DOHH2 (cell line): ENCODE measurements around the gene GNB1L.

ENCODE experiments used
- H3F3A ChIP-seq: fragments of 200-600 bp; sonication (generic), shearing (Covaris generic); 2 replicates; pipeline ENCODE4 v1.6.0; 2016; ENCODE audit warnings: antibody characterized with exemption, mild to moderate bottlenecking; ENCODE audit not compliant: control insufficient read depth, insufficient read depth
- H3K27ac ChIP-seq: fragments of 200-600 bp; sonication (generic); 2 replicates; pipeline ENCODE4 v1.5.1; 2014; ENCODE audit warnings: low read depth, mild to moderate bottlenecking, low read length, moderate library complexity
- H3K27me3 ChIP-seq: fragments of 200-600 bp; sonication (generic); 2 replicates; pipeline ENCODE4 v1.6.1; 2014; ENCODE audit warnings: mild to moderate bottlenecking, low read length, mixed read lengths; ENCODE audit not compliant: control insufficient read depth
- H3K36me3 ChIP-seq: fragments of 200-600 bp; sonication (generic); 2 replicates; pipeline ENCODE4 v1.6.1; 2014; ENCODE audit warnings: mild to moderate bottlenecking, low read length, moderate library complexity, mixed read lengths; ENCODE audit not compliant: control insufficient read depth
- H3K4me1 ChIP-seq: fragments of 200-600 bp; sonication (generic); 2 replicates; pipeline ENCODE4 v1.6.1; 2014; ENCODE audit warnings: mild to moderate bottlenecking, low read length, mixed read lengths; ENCODE audit not compliant: control insufficient read depth
- H3K4me2 ChIP-seq: fragments of 200-600 bp; sonication (generic); 2 replicates; pipeline ENCODE4 v1.6.0; 2014; ENCODE audit warnings: mild to moderate bottlenecking, low read length, moderate library complexity
- H3K4me3 ChIP-seq: fragments of 200-600 bp; sonication (generic); 2 replicates; pipeline ENCODE4 v1.5.1; 2014; ENCODE audit warnings: mild to moderate bottlenecking, low read length, mixed read lengths
- H3K79me2 ChIP-seq: fragments of 200-600 bp; sonication (generic); 2 replicates; pipeline ENCODE4 v1.6.1; 2014; ENCODE audit warnings: mild to moderate bottlenecking, low read length, mixed read lengths; ENCODE audit not compliant: control insufficient read depth
- H3K9me2 ChIP-seq: fragments of 200-600 bp; sonication (generic); replicated peaks from 2 replicates; pipeline ENCODE4 v1.6.1; 2014; ENCODE audit warnings: mild to moderate bottlenecking, low read length, mixed read lengths; ENCODE audit not compliant: control insufficient read depth
- H3K9me3 ChIP-seq: fragments of 200-600 bp; sonication (generic); 2 replicates; pipeline ENCODE4 v1.6.1; 2014; ENCODE audit warnings: antibody characterized with exemption, low read length, mixed read lengths; ENCODE audit not compliant: control insufficient read depth, insufficient read depth
- H4K20me1 ChIP-seq: fragments of 200-600 bp; sonication (generic); 2 replicates; pipeline ENCODE4 v1.6.0; 2014; ENCODE audit warnings: low read depth, mild to moderate bottlenecking, antibody characterized with exemption, low read length, moderate library complexity; ENCODE audit not compliant: control insufficient read depth, insufficient read depth
- EZH2phosphoT487 ChIP-seq: fragments of 200-600 bp; sonication (generic); IDR thresholded peaks from 2 replicates; pipeline ENCODE4 v1.6.1; 2017; ENCODE audit warnings: borderline replicate concordance, mild to moderate bottlenecking, antibody characterized with exemption, low read length, moderate library complexity, mixed read lengths
- TF ChIP-seq, protein P1 (sequence below): fragments of 200-600 bp; sonication (generic); IDR thresholded peaks from one replicate; pipeline ENCODE4 v1.5.1; 2014; ENCODE audit warnings: antibody characterized with exemption, mild to moderate bottlenecking, low read depth, low read length; ENCODE audit not compliant: poor library complexity, severe bottlenecking

The GNB1L gene

DNA sequence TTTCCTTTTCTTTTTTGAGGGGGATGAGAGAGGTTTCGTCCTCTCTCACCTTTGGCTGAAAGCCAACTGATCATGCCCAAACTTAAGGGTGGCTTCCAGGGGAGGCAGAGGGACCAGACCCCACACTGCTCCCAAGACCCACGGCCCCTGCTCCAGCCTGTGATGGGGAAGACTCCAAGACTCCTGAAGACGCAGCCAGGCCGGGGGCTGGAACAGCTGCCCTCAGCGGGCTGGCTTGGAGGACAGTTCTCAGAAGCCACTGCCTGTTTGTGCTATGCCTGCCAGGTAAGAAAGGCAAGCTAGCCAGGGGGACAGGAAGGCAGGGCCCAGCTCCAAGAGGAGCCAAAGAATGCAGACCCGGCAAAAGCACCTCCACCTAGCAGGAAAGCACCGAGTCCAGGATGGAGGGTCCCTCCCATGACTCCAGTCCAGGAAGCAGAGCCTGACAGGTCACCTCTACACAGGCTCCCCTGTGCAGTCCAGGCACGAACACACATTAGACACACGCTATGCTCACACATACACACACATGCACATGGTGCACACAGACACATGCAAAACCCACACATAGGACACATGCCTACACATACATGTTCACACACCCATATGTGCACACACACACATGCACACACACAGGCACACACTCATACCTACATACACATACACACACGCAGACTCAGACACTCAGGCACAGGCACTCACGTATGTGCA is 31.3 kb downstream of the GNB1L start:
- TF ChIP-seq, protein P1, sequence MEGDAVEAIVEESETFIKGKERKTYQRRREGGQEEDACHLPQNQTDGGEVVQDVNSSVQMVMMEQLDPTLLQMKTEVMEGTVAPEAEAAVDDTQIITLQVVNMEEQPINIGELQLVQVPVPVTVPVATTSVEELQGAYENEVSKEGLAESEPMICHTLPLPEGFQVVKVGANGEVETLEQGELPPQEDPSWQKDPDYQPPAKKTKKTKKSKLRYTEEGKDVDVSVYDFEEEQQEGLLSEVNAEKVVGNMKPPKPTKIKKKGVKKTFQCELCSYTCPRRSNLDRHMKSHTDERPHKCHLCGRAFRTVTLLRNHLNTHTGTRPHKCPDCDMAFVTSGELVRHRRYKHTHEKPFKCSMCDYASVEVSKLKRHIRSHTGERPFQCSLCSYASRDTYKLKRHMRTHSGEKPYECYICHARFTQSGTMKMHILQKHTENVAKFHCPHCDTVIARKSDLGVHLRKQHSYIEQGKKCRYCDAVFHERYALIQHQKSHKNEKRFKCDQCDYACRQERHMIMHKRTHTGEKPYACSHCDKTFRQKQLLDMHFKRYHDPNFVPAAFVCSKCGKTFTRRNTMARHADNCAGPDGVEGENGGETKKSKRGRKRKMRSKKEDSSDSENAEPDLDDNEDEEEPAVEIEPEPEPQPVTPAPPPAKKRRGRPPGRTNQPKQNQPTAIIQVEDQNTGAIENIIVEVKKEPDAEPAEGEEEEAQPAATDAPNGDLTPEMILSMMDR = no peak
- TF ChIP-seq EZH2phosphoT487 = no peak
- no peaks in the 10 kb centered on the region for H3K36me3 ChIP-seq
- H3K27ac ChIP-seq = no peak overlapping the region
- no peaks in the 10 kb centered on the region for H3K9me2 ChIP-seq
- no peaks in the 10 kb centered on the region for H3K27me3 ChIP-seq
- H3K4me3 ChIP-seq = no peak overlapping the region
- H3K4me2 ChIP-seq = no peak overlapping the region
- no peaks in the 10 kb centered on the region for H4K20me1 ChIP-seq
- no peaks in the 10 kb centered on the region for H3F3A ChIP-seq
- H3K79me2 ChIP-seq = 0 out of 2 replicates have a peak, but pooled peaks cover 3% of the 10 kb centered on the region
- H3K4me1 ChIP-seq = no peaks in the 10 kb centered on the region
- no peaks in the 10 kb centered on the region for H3K9me3 ChIP-seq

DNA sequence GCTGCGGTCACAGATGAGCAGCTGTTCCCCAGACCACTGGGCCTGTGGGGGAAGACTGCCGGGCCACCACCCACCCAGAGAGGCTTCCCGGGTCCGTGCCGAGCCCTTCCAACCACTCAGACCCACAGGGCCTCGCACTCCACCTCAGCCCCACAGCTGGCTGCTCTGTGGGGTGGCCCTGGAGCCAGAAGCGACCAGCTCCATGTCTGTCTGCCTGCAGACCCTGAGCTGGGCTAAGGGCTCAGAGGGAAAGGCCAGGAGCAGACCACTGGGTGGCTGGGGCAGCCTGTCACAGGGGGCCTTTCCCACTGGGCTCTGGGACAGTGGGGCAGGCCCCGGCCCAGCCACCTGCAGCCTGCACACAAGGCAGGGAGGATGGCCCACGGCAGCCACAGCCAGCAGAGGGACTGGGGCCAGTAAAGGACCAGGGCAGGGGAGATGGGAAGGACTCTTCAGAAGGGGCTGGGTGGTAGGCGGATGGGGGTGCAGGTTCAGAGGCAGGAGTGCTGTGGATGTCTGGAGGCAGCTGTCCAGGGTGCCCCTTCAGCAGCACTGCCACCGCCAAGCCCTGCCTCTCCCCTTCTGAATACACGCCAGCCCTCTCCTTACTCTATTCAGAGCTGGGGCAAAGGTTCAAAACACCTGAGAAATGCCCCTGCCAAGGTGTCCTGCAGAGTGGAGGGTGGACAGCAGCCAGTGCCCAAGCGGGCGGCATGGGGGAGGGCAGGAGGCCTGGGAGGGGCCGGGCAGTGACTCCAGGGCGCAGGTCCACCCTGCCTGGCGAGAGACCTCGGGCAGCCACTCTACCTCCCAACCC is 32.2 kb downstream of the GNB1L start:
- Histone ChIP-seq H3K27ac (no peak overlapping the region), H3K9me3 (no peaks in the 10 kb centered on the region), H4K20me1 (no peaks in the 10 kb centered on the region), H3K27me3 (no peaks in the 10 kb centered on the region), H3K36me3 (no peaks in the 10 kb centered on the region), H3K9me2 (no peaks in the 10 kb centered on the region), H3F3A (no peaks in the 10 kb centered on the region), H3K4me1 (no peaks in the 10 kb centered on the region), H3K79me2 (0 out of 2 replicates have a peak, but pooled peaks cover 3% of the 10 kb centered on the region), H3K4me3 (no peak overlapping the region), H3K4me2 (no peak overlapping the region)
- no peak for TF ChIP-seq EZH2phosphoT487
- TF ChIP-seq, protein P1 = no peak

DNA sequence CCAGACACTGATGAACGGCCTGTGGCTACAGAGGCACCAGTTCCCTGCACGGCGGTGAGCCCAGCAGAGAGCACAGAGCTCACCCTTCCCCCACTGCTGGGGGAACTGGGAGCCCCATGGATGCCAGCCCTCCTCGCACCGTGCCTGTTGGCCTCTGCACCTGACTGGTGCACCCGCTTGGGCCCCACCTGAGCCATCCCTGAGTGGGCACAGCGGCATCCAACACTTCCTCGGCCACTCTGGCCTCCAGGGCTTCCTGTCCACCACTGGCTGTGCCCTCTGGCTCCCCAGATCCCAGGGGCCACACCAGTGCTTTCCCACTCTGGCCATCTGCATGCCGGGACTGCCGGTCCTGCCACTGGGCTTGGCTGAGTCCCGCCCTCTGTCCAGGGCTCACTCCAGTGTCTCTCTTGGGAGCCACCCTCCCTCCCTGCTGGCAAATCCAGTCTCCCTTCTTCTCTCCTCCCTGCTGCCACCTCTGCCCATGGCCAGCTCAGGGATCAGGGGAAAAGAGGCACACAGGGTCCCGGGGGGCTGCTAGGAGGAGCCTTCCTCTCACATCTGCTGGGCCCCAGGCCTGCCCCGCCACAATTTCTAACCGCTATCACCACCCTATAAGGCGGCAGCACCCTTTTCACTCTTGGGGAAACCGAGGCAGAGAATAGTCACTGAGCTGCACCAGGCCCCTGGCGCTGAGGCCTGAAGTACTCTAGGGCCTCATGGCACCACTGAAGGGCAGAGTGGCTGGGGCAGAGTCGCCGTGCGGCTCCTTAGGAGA is 33.0 kb downstream of the GNB1L start:
- H3K9me3 ChIP-seq = no peaks in the 10 kb centered on the region
- no peak overlapping the region for H3K27ac ChIP-seq
- H3K4me3 ChIP-seq = no peak overlapping the region
- H3K36me3 ChIP-seq = no peaks in the 10 kb centered on the region
- H4K20me1 ChIP-seq = no peaks in the 10 kb centered on the region
- no peaks in the 10 kb centered on the region for H3K9me2 ChIP-seq
- TF ChIP-seq, protein P1 = no peak
- TF ChIP-seq EZH2phosphoT487 = no peak
- H3K79me2 ChIP-seq = 0 out of 2 replicates have a peak, but pooled peaks cover 3% of the 10 kb centered on the region
- no peaks in the 10 kb centered on the region for H3F3A ChIP-seq
- H3K27me3 ChIP-seq = no peaks in the 10 kb centered on the region
- H3K4me1 ChIP-seq = no peaks in the 10 kb centered on the region
- no peak overlapping the region for H3K4me2 ChIP-seq
